Measurements from ENCODE around the gene SLC38A3. TPM values are rescaled to one million over a fixed set of nuclear protein-coding genes. Genes with fewer than 3 reads are reported as not detected.

The SLC38A3 gene
- total RNA-seq, 1 donor from 2014 or later, result 0.56 TPM

DNA sequence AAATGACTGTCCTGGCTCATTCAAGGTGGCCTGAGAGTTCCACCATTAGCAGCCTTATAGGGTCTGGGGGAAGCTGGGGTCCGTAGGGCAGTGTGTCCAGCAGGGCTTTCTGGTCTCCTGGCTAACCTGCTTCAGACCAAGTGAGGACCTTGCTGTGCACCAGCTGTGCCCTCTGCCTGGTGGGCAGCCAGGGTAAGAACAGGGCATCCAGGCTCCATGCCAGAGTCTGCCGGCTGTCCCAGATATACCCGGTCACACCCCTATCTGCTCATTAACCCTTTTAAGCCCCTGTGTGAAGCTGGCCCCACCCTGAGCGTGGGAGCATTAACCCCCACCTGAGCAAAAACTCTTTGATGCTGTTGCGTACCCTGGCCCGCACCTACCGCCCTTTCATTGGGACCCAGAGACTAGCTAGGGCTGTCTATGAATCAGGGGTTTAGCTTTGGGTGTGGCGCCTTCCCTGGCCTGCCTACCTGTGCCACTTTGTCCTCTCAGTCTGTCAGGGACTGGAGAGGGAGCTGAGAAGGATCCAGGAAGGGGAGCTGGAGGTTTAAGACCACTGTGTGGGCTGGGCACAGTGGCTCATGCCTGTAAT lies 32.3 kb upstream of the SLC38A3 start:
- H3K9me3 Mint-ChIP-seq (ENCODE audit: unreplicated experiment), result no peaks in the 10 kb centered on the region
- no peak for DNase-seq (ENCODE audit: low spot score)
- TF ChIP-seq, protein P1, sequence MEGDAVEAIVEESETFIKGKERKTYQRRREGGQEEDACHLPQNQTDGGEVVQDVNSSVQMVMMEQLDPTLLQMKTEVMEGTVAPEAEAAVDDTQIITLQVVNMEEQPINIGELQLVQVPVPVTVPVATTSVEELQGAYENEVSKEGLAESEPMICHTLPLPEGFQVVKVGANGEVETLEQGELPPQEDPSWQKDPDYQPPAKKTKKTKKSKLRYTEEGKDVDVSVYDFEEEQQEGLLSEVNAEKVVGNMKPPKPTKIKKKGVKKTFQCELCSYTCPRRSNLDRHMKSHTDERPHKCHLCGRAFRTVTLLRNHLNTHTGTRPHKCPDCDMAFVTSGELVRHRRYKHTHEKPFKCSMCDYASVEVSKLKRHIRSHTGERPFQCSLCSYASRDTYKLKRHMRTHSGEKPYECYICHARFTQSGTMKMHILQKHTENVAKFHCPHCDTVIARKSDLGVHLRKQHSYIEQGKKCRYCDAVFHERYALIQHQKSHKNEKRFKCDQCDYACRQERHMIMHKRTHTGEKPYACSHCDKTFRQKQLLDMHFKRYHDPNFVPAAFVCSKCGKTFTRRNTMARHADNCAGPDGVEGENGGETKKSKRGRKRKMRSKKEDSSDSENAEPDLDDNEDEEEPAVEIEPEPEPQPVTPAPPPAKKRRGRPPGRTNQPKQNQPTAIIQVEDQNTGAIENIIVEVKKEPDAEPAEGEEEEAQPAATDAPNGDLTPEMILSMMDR (IDR thresholded peaks at IDR 0.05; ENCODE audit: unreplicated experiment), result no peak
- peaks cover 3% of the 10 kb centered on the region for H3K36me3 Mint-ChIP-seq (ENCODE audit: low read depth, unreplicated experiment)
- peaks cover 12% of the 10 kb centered on the region for H3K4me1 Mint-ChIP-seq (ENCODE audit: unreplicated experiment)
- H3K27ac Mint-ChIP-seq (ENCODE audit: unreplicated experiment), result no peak overlapping the region
- peaks cover 4% of the 10 kb centered on the region for H3K27me3 Mint-ChIP-seq (ENCODE audit: unreplicated experiment)
- no peak overlapping the region for H3K4me3 Mint-ChIP-seq (ENCODE audit: unreplicated experiment)

DNA sequence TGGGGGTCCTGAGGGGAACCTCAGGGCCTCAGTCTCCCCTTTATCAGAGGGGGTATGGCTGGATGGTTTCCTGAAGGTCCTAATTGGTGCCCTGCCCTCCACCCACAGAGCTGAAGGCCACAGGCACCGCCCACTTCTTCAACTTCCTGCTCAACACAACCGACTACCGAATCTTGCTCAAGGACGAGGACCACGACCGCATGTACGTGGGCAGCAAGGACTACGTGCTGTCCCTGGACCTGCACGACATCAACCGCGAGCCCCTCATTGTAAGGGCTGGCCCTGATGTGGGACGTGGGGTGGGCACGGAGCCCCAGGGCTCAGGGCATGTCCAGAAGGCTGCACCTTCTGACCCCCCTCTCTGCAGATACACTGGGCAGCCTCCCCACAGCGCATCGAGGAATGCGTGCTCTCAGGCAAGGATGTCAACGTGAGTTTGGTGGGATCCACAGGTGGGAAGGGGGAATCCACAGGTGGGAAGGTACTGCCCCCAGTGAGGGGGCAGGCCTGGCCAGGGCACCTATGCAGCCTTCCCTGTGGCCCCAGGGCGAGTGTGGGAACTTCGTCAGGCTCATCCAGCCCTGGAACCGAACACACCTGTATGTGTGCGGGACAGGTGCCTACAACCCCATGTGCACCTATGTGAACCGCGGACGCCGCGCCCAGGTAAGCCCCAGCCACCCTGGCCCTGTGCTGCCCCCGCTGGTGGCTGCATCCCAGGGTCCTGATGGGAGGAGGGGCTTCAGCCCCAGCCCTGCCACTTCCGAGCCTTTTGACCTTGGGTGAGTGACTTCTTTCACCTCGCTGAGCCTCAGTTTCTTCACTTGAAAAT lies 31.2 kb upstream of the SLC38A3 start:
- no peaks in the 10 kb centered on the region for H3K9me3 Mint-ChIP-seq (ENCODE audit: unreplicated experiment)
- H3K27ac Mint-ChIP-seq (ENCODE audit: unreplicated experiment), result no peak overlapping the region
- no peak for DNase-seq (ENCODE audit: low spot score)
- peak overlapping the region; percentile 83 for H3K4me3 Mint-ChIP-seq (ENCODE audit: unreplicated experiment)
- H3K36me3 Mint-ChIP-seq (ENCODE audit: low read depth, unreplicated experiment), result peaks cover 3% of the 10 kb centered on the region
- H3K27me3 Mint-ChIP-seq (ENCODE audit: unreplicated experiment), result peaks cover 4% of the 10 kb centered on the region
- TF ChIP-seq, protein P1 (IDR thresholded peaks at IDR 0.05; ENCODE audit: unreplicated experiment), result no peak
- peaks cover 8% of the 10 kb centered on the region for H3K4me1 Mint-ChIP-seq (ENCODE audit: unreplicated experiment)

DNA sequence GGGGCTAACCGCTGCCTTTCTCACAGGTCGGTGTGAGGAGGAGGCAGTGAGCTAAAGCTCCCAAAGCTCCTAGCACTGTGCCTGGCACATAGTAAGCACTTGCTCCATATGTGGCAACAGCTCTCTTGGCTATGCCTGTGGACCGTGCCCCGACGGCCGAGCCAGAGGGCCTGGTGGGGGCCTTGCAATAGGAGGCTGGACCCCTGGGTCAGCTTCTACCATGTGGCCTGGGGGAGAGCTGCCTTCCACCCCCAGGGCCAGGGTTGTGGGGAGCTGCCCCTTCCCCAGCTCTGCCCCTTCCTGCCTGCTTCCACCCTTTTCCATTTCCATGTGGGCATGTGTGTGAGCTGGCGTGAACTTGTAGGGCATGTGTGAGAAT lies 30.6 kb upstream of the SLC38A3 start:
- no peak for DNase-seq (ENCODE audit: low spot score)
- Mint-ChIP-seq H3K27ac (ENCODE audit: unreplicated experiment) (no peak overlapping the region), H3K9me3 (ENCODE audit: unreplicated experiment) (no peaks in the 10 kb centered on the region)

DNA sequence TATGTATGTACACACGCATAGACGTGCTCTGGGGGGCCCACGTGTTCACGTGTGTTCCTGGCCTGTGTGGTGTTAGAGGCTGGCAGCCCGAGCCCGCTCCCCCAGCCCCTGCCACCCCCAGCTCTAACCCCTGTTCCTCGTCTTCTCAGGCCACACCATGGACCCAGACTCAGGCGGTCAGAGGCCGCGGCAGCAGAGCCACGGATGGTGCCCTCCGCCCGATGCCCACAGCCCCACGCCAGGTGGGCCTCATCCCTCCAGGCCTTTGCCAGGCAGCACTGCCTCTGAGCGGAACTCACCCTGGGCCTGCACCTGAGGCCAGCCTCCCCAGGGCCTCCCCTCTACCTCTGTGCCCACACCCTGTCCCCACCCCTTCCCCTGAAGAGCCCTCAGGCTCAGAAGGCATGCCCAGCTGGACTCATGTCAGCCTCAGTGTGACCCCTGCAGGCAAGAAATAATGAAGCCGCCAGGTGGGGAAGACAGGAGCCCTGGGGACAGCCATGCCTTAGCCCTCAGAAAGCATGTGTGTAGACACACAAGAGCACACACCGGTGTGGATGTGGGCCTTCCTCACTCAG lies 30.0 kb upstream of the SLC38A3 start:
- TF ChIP-seq, protein P1 (IDR thresholded peaks at IDR 0.05; ENCODE audit: unreplicated experiment), result no peak

More for the DNA sequence above, 30.6 kb upstream of the SLC38A3 start:
- H3K36me3 Mint-ChIP-seq (ENCODE audit: low read depth, unreplicated experiment), result peaks cover 3% of the 10 kb centered on the region
- peaks cover 4% of the 10 kb centered on the region for H3K27me3 Mint-ChIP-seq (ENCODE audit: unreplicated experiment)
- peaks cover 8% of the 10 kb centered on the region for H3K4me1 Mint-ChIP-seq (ENCODE audit: unreplicated experiment)
- no peak overlapping the region for H3K4me3 Mint-ChIP-seq (ENCODE audit: unreplicated experiment)
- TF ChIP-seq, protein P1 (IDR thresholded peaks at IDR 0.05; ENCODE audit: unreplicated experiment), result no peak

DNA sequence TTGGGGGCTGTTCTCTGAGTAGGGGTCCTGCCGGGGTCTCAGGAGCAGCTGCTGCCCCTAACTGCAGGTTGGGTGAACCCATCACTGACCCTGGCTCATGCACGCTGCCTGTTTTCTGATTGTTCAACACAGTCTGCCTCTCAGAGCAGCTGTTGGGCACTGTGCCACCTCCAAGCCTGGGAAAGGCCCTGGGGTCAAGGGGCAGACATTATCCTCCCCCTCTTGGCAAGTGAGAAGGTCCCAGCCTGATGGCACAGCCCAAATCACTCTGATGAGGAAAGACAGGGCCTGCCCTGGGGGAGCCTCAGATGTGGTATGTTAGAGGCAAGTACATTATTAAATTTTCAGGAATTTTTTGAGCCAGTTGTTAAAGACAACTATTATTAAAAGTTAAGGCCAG lies 27.7 kb upstream of the SLC38A3 start:
- Mint-ChIP-seq H3K27ac (ENCODE audit: unreplicated experiment) (no peak overlapping the region), H3K36me3 (ENCODE audit: low read depth, unreplicated experiment) (peaks cover 17% of the 10 kb centered on the region), H3K27me3 (ENCODE audit: unreplicated experiment) (peaks cover 4% of the 10 kb centered on the region), H3K4me1 (ENCODE audit: unreplicated experiment) (peaks cover 2% of the 10 kb centered on the region), H3K4me3 (ENCODE audit: unreplicated experiment) (no peak overlapping the region), H3K9me3 (ENCODE audit: unreplicated experiment) (no peaks in the 10 kb centered on the region)
- TF ChIP-seq, protein P1 (IDR thresholded peaks at IDR 0.05; ENCODE audit: unreplicated experiment), result no peak
- no peak for DNase-seq (ENCODE audit: low spot score)

More for the DNA sequence above, 30.0 kb upstream of the SLC38A3 start:
- H3K27me3 Mint-ChIP-seq (ENCODE audit: unreplicated experiment), result peaks cover 4% of the 10 kb centered on the region
- DNase-seq (ENCODE audit: low spot score), result no peak
- H3K4me3 Mint-ChIP-seq (ENCODE audit: unreplicated experiment), result no peak overlapping the region
- H3K36me3 Mint-ChIP-seq (ENCODE audit: low read depth, unreplicated experiment), result peaks cover 7% of the 10 kb centered on the region
- H3K27ac Mint-ChIP-seq (ENCODE audit: unreplicated experiment), result no peak overlapping the region
- H3K4me1 Mint-ChIP-seq (ENCODE audit: unreplicated experiment), result peaks cover 8% of the 10 kb centered on the region
- H3K9me3 Mint-ChIP-seq (ENCODE audit: unreplicated experiment), result no peaks in the 10 kb centered on the region

Measured in endothelial cell (in vitro differentiated cells).